Ectodermal cell (in vitro differentiated cells): ENCODE data around the gene PAM.

Experiments
- H3K27ac ChIP-seq: 2 replicates; pipeline ENCODE4 v1.7.0; 2013; ENCODE audit warnings: mild to moderate bottlenecking, low read depth, low read length; ENCODE audit not compliant: insufficient read depth, poor library complexity, severe bottlenecking
- H3K27me3 ChIP-seq: 2 replicates; pipeline ENCODE4 v1.7.0; 2013; ENCODE audit warnings: mild to moderate bottlenecking, low read length; ENCODE audit not compliant: insufficient read depth, control insufficient read depth, poor library complexity, severe bottlenecking
- H3K36me3 ChIP-seq: one replicate; pipeline ENCODE4 v1.7.0; 2013; ENCODE audit warnings: low read length; ENCODE audit not compliant: control insufficient read depth, insufficient read depth
- H3K4me1 ChIP-seq: one replicate; pipeline ENCODE4 v1.7.0; 2013; ENCODE audit warnings: low read length; ENCODE audit not compliant: control insufficient read depth, insufficient read depth
- H3K4me3 ChIP-seq: 2 replicates; pipeline ENCODE4 v1.7.0; 2013; ENCODE audit warnings: low read depth, low read length, control low read depth; ENCODE audit not compliant: insufficient read depth
- H3K9me3 ChIP-seq: 2 replicates; pipeline ENCODE4 v1.7.0; 2013; ENCODE audit warnings: mild to moderate bottlenecking, low read length, moderate library complexity; ENCODE audit not compliant: control insufficient read depth
- WGBS, 2 experiments: methylation state at CpG; one replicate each; pipeline ENCODE4 v1.1.7; 2013; ENCODE audit warnings: missing lambda C conversion rate in 2 of 2; 5-methylcytosine and 5-hydroxymethylcytosine counted together

The PAM gene

DNA sequence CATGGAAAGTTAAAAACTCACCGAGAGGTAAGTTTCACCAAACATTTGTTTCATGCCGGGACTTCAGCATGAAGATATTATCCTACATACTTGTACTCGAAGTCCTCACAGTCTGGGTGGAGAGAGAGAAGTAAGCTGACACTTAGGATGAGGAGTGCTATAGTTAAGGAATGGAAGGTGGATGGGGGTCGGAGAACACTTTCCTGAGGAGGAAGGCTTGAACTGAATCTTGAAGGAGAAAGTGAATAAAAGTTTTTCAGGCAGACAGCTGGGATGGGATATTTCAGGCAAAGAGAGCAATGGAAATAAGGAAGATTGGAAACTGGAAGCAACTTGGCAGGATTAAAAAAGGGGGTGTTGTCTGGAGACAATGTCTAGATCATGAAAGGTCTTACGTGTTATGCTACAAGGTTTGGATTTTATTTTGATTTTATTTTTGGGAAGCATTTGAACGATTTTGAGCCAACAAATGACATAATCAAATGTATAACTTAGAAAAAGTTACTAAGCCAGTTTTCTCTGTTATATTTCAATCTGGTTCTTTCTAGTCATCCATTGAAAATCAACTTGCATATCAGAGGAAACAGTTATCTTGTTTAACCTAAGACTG, 167.1 kb downstream of the PAM start:
- Histone ChIP-seq H3K36me3 (peaks cover 9% of the 10 kb centered on the region), H3K9me3 (no peaks in the 10 kb centered on the region), H3K27ac (no peak overlapping the region), H3K4me1 (peaks cover 21% of the 10 kb centered on the region), H3K27me3 (no peaks in the 10 kb centered on the region), H3K4me3 (no peak overlapping the region)
- 95 to 96% methylated on average over 5 to 6 of the region's 6 CpGs for WGBS, 2 experiments

GRCh38 chr5:102922799-102923477, 167.8 kb downstream of the PAM start:
- H3K4me3 ChIP-seq = no peak overlapping the region
- H3K27ac ChIP-seq = no peak overlapping the region
- 93% methylated on average over 3 of the region's 4 CpGs for WGBS, 2 experiments
- peaks cover 15% of the 10 kb centered on the region for H3K4me1 ChIP-seq
- no peaks in the 10 kb centered on the region for H3K27me3 ChIP-seq
- peaks cover 9% of the 10 kb centered on the region for H3K36me3 ChIP-seq
- no peaks in the 10 kb centered on the region for H3K9me3 ChIP-seq

- 77 to 90% methylated on average over 2 of the region's 2 CpGs for WGBS, 2 experiments
- Histone ChIP-seq H3K27me3 (no peaks in the 10 kb centered on the region), H3K27ac (no peak overlapping the region), H3K4me1 (peaks cover 5% of the 10 kb centered on the region), H3K4me3 (no peak overlapping the region), H3K9me3 (no peaks in the 10 kb centered on the region), H3K36me3 (peaks cover 9% of the 10 kb centered on the region)
These were observed 169.9 kb downstream of the PAM start for GRCh38 chr5:102924963-102925362.

DNA sequence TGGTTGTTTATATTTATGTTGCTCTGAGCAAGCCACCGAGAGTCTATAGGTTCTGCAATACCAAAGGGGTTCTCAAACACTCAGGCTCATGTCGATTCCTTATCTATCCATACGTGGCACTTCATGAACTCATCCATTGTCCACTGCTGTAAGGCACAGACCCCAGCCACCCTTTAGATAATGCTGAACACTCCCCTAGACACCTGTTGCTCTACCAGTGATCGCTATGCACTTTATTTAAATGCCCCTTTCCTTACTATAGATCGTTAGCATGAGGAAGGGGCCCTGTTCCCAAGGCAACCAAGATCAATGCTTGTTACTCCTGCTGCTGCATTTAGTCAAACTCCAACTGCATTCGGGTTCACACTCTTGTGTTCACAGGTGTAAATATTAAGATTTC, 171.9 kb downstream of the PAM start:
- no peak overlapping the region for H3K27ac ChIP-seq
- 90 to 94% methylated on average over 6 of the region's 6 CpGs for WGBS, 2 experiments
- no peak overlapping the region for H3K4me3 ChIP-seq
- H3K4me1 ChIP-seq = no peaks in the 10 kb centered on the region
- no peaks in the 10 kb centered on the region for H3K9me3 ChIP-seq
- H3K27me3 ChIP-seq = no peaks in the 10 kb centered on the region
- peaks cover 9% of the 10 kb centered on the region for H3K36me3 ChIP-seq

GRCh38 chr5:102930244-102930643, 175.1 kb downstream of the PAM start:
- no peaks in the 10 kb centered on the region for H3K4me1 ChIP-seq
- no peaks in the 10 kb centered on the region for H3K9me3 ChIP-seq
- no peak overlapping the region for H3K27ac ChIP-seq
- H3K4me3 ChIP-seq = no peak overlapping the region
- H3K27me3 ChIP-seq = no peaks in the 10 kb centered on the region
- peaks cover 13% of the 10 kb centered on the region for H3K36me3 ChIP-seq
- WGBS, 2 experiments = 91 to 93% methylated on average over 3 of the region's 3 CpGs

DNA sequence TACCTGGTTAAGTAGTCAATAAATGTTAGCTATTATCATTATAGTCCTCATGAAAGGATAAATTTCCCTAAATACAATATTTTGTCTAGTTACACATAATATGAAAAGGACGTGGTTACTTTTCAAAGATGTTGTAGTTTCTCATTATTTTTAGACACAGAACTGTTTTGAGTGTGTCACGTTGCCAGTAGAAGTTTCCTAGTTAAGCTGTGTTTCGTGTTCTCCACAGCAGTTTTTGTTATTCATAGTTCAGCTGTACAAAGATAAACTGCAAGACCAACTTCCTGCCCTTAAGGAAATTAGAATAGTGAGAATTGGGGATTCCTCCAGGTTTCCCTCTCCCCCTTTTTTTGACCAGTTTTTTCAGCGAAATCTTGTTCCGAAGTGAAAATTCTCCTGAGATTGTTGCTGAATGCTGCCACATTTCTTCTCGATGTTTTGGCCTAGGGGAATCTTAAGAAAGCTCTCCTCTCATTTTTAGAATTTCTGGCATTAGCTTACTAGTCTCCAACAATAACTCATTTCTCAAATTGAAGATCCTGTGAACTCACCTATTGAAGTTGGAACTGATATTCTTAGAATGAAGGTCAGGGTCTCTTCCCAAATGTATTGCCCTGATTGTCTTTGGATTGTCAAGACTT, 176.1 kb downstream of the PAM start:
- Histone ChIP-seq H3K27me3 (no peaks in the 10 kb centered on the region), H3K4me3 (no peak overlapping the region), H3K27ac (no peak overlapping the region), H3K9me3 (no peaks in the 10 kb centered on the region), H3K36me3 (peaks cover 13% of the 10 kb centered on the region), H3K4me1 (no peaks in the 10 kb centered on the region)
- WGBS, 2 experiments = 96 to 97% methylated on average over 5 to 6 of the region's 6 CpGs

DNA sequence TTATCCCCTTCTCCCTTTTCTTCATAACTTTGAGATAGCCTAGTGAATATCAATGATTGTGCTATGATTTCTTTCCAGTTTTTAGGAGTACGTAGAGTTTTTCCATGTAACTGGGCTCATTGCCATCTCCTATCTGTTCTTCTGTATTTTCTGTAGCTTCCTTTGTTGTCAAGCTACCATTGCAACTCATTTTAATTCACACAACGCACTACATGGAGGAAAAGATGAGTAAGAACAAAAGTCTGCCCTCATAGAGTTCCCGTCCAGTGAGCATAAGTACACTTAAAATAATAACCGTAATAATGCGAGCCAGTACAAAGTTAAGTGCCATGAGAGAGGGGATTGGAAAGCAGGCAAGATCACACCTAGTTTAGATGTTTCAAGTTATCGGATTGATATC, 177.7 kb downstream of the PAM start:
- H3K27ac ChIP-seq = no peak overlapping the region
- 95 to 98% methylated on average over 6 of the region's 6 CpGs for WGBS, 2 experiments

GRCh38 chr5:102933316-102933715, 178.2 kb downstream of the PAM start:
- Histone ChIP-seq H3K4me1 (no peaks in the 10 kb centered on the region), H3K4me3 (no peak overlapping the region), H3K36me3 (peaks cover 6% of the 10 kb centered on the region), H3K27ac (no peak overlapping the region), H3K9me3 (no peaks in the 10 kb centered on the region), H3K27me3 (no peaks in the 10 kb centered on the region)
- WGBS, 2 experiments = 97 to 100% methylated on average over 1 of the region's 1 CpG

More for the DNA sequence above, 177.7 kb downstream of the PAM start:
- Histone ChIP-seq H3K27me3 (no peaks in the 10 kb centered on the region), H3K4me3 (no peak overlapping the region), H3K9me3 (no peaks in the 10 kb centered on the region), H3K4me1 (no peaks in the 10 kb centered on the region), H3K36me3 (peaks cover 6% of the 10 kb centered on the region)

DNA sequence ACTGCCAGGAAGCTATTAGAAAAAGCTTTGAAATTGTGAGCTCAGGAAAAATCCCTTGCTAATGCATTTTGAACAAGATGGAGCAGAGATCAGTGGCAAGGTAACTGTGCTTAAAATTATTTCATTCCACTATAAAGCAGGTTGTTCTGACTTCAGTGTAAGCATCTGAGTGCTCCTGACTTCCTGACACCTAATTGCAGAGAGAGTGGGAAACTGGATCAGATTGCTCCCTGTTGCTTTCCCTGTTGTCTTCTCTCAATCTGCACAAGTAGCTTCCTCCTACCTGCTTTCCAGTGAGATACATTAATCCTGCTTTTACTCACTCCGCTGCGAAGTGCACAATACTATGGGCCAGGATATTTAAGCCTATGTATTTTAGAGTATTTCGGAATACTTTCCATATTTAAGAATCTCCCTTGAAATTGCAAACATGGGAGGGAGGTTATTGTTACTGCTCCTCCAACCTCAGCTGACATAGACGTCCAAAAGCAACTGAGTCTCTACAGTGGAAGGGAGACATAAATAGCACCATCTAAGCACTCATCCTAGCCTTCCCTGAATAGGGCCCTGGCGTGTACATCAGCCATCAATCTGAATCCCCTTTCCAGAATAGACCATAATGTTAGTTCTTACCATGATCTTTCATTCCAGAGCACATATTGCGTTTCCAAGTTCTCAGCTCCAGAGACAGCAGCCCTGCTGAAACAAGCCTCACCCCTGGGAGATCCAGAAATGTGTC, 178.8 kb downstream of the PAM start:
- Histone ChIP-seq H3K9me3 (no peaks in the 10 kb centered on the region), H3K4me1 (peaks cover 5% of the 10 kb centered on the region), H3K4me3 (no peak overlapping the region), H3K27ac (no peak overlapping the region), H3K27me3 (no peaks in the 10 kb centered on the region), H3K36me3 (peaks cover 6% of the 10 kb centered on the region)
- 96 to 97% methylated on average over 3 to 6 of the region's 6 CpGs for WGBS, 2 experiments

- Histone ChIP-seq H3K27me3 (no peaks in the 10 kb centered on the region), H3K4me3 (no peak overlapping the region), H3K9me3 (no peaks in the 10 kb centered on the region), H3K36me3 (peaks cover 6% of the 10 kb centered on the region), H3K27ac (no peak overlapping the region), H3K4me1 (peaks cover 5% of the 10 kb centered on the region)
- 95 to 98% methylated on average over 2 of the region's 2 CpGs for WGBS, 2 experiments
These were observed 182.8 kb downstream of the PAM start for GRCh38 chr5:102937894-102938293.
